ENCODE measurements around the gene OR5M10.
"Not testable (repeated sequence)": the region's sequence is repeated elsewhere in the genome, so short reads cannot be mapped to it uniquely, and the experiment has no call there.

OR5M10 gene

GRCh38 chr11:56577621-56578020 lies at the start of gene OR5M10:
Gene OR5M10, minus strand, starts transcription at chr11:56577721. Its CDS starts 0 bp downstream, at chr11:56577721.
- FAIRE-seq, result no peak
- DNase-seq (ENCODE audit: low spot score), result no peak

GRCh38 chr11:56625946-56626345 lies 48.4 kb upstream of the OR5M10 start:
- DNase-seq (ENCODE audit: low spot score) (no peak), FAIRE-seq (no peak)

GRCh38 chr11:56624661-56625110 lies 47.2 kb upstream of the OR5M10 start:
- peak; percentile 90 for FAIRE-seq
- DNase-seq (ENCODE audit: low spot score), result peak; percentile 72

- FAIRE-seq, result no peak
- no peak for DNase-seq (ENCODE audit: low spot score)
These were observed 33.7 kb upstream of the OR5M10 start for GRCh38 chr11:56611174-56611573.

- not testable (repeated sequence) for FAIRE-seq
These were observed 14.7 kb upstream of the OR5M10 start for GRCh38 chr11:56592088-56592717.

GRCh38 chr11:56558574-56558973 lies 18.9 kb downstream of the OR5M10 start:
- FAIRE-seq, result no peak
- no peak for DNase-seq (ENCODE audit: low spot score)

More at GRCh38 chr11:56592088-56592717, 14.7 kb upstream of the OR5M10 start:
- not testable (repeated sequence) for DNase-seq (ENCODE audit: low spot score)

- FAIRE-seq; DNase-seq (ENCODE audit: low spot score): not testable (repeated sequence)
These were observed 22.8 kb downstream of the OR5M10 start for GRCh38 chr11:56554691-56555090.

- no peak for DNase-seq (ENCODE audit: low spot score)
- FAIRE-seq, result no peak
These were observed 32.0 kb downstream of the OR5M10 start for GRCh38 chr11:56545531-56545930.

GRCh38 chr11:56543739-56544138 lies 33.8 kb downstream of the OR5M10 start:
- FAIRE-seq (no peak), DNase-seq (ENCODE audit: low spot score) (no peak)

- FAIRE-seq (no peak), DNase-seq (ENCODE audit: low spot score) (no peak)
These were observed 34.4 kb downstream of the OR5M10 start, which contains the start of gene OR5M11 for GRCh38 chr11:56543157-56543556. Gene OR5M11, minus strand, starts transcription at chr11:56543257. Its CDS starts 0 bp downstream, at chr11:56543257.

- no peak for FAIRE-seq
- no peak for DNase-seq (ENCODE audit: low spot score)
These were observed 44.3 kb downstream of the OR5M10 start for GRCh38 chr11:56533054-56533740.

- no peak for DNase-seq (ENCODE audit: low spot score)
- FAIRE-seq, result no peak
These were observed 45.7 kb downstream of the OR5M10 start for GRCh38 chr11:56531856-56532255.
